ENCODE data around the gene CHRM4.

The CHRM4 gene

DNA sequence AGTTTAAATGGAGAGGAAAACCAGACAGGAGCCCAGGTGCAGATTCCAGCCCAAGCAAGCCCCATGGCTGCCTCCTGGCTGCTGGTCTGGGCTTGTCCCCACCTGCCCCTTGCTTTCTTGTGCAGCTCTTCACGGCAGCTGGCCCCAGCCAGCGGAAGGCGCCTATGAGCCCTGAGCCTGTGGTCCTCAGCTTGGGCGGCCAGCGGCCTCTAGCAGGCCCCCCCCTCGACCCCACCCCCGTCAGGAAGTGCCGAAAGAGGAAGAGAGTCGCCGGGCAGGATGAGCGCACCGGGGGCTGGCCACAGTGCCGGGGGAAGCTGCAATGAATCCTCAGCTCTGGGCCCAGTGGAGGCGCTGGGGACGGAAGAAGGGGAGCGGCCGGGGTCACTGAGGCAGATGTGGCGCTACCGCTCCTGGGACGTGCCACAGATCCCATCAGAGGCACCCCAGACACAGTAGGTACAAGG lies 46.4 kb downstream of the CHRM4 start:
- Histone ChIP-seq H3K27me3 (replicated peaks in 2 of 5; ENCODE audit: control insufficient read depth in 4 of 5, insufficient read depth in 5 of 5, low read length in 4 of 5) (no peaks in the 10 kb centered on the region), H3K9me3 (ENCODE audit: control extremely low read depth in 1 of 5, control insufficient read depth in 4 of 5, insufficient read depth in 2 of 5, low read depth in 1 of 5, low read length in 4 of 5) (no peaks in the 10 kb centered on the region), H3K27ac (ENCODE audit: insufficient read depth in 1 of 2, low read depth in 1 of 2, low read length in 2 of 2, poor library complexity in 1 of 2, severe bottlenecking in 2 of 2) (peak overlapping the region in 1 of 2 experiments; percentile 63), H3K4me1 (ENCODE audit: control extremely low read depth in 1 of 4, control insufficient read depth in 4 of 4, insufficient read depth in 4 of 4, low read length in 3 of 4) (peaks cover 20 to 91% (median 83%) of the 10 kb centered on the region in 4 experiments), H3K36me3 (ENCODE audit: control insufficient read depth in 4 of 4, insufficient read depth in 4 of 4, low read length in 3 of 4) (peaks cover 0 to 6% (median 2%) of the 10 kb centered on the region in 4 experiments), H3K4me3 (ENCODE audit: control insufficient read depth in 1 of 7, extremely low read depth in 1 of 7, insufficient read depth in 4 of 7, low read depth in 2 of 7, low read length in 6 of 7) (peak overlapping the region; percentile 34 to 97 (median 77))
- WGBS (ENCODE audit: insufficient coverage): 1% methylated on average over 15 of the region's 20 CpGs
- DNase-seq: peak in 2 of 3 donors; percentile 65 to 82
- POLR2A ChIA-PET: interaction anchor here (0.7 to 1.5 kb wide), 4 partner anchors 14 to 30 kb away, joined by 3 to 8 read pairs (median 4); no protein-coding TSS in a partner anchor
- CTCF ChIA-PET: interaction anchor here (0.7 to 42.2 kb wide), 8 partner anchors 3 to 106 kb away, joined by 3 to 1037 read pairs (median 18); partner anchors contain the start of genes DGKZ and MDK

DNA sequence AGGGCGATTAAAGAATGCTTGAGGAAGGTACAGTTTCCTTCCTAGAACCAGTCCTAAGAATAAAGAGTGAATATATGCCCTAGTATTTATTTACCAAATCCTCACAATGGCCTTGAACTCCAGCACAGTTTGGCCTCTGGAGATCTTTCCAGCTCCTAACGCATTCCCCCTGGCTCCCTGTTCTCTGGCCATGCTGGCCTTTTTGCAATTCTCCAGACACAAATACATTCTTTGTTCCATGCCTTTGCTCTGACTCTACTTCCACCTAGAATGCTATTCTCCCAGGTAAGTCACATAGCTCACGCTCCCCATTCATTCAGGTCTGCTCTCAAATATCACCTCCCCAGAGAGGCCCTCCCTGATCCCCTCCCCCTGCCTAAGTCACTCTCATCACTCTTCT lies 48.1 kb downstream of the CHRM4 start:
- WGBS (ENCODE audit: insufficient coverage): 100% methylated on average over 2 of the region's 3 CpGs
- H3K27ac ChIP-seq (ENCODE audit: insufficient read depth in 1 of 2, low read depth in 1 of 2, low read length in 2 of 2, poor library complexity in 1 of 2, severe bottlenecking in 2 of 2): no peak overlapping the region
- ChIA-PET CTCF (interaction anchor here (1.2 to 42.2 kb wide), 7 partner anchors 5 to 33 kb away, joined by 3 to 1037 read pairs (median 19); partner anchors contain the start of genes DGKZ and MDK), POLR2A (interaction anchor here (0.7 kb wide), 2 partner anchors 36 to 1035 kb away, joined by 3 to 7 read pairs; no protein-coding TSS in a partner anchor)
- no peak for DNase-seq
- H3K36me3 ChIP-seq (ENCODE audit: control insufficient read depth in 4 of 4, insufficient read depth in 4 of 4, low read length in 3 of 4): no peaks in the 10 kb centered on the region
- no peak overlapping the region for H3K4me3 ChIP-seq (ENCODE audit: control insufficient read depth in 1 of 7, extremely low read depth in 1 of 7, insufficient read depth in 4 of 7, low read depth in 2 of 7, low read length in 6 of 7)
- H3K4me1 ChIP-seq (ENCODE audit: control extremely low read depth in 1 of 4, control insufficient read depth in 4 of 4, insufficient read depth in 4 of 4, low read length in 3 of 4): peaks cover 14 to 91% (median 83%) of the 10 kb centered on the region in 4 experiments
- no peaks in the 10 kb centered on the region for H3K27me3 ChIP-seq (replicated peaks in 2 of 5; ENCODE audit: control insufficient read depth in 4 of 5, insufficient read depth in 5 of 5, low read length in 4 of 5)
- H3K9me3 ChIP-seq (ENCODE audit: control extremely low read depth in 1 of 5, control insufficient read depth in 4 of 5, insufficient read depth in 2 of 5, low read depth in 1 of 5, low read length in 4 of 5): no peaks in the 10 kb centered on the region

DNA sequence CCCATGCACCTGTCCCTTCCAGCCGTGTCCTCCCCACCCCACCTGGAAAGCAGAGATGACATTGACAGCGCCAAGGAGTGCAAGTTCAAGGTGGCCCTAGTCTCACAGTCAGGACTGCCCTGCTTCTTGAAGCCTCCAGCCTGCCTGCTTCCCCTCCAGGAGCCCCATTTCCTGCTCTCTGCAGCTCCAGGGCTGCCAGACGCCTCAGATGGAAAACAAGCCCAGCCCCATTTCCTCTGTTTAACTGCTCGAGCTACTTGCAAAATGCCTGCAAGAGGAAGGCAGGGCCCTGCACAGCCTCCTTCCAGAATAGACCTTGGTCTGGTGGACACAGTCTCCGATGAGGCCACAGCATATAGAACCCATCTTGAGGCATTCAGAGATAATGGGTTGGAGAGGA lies 49.3 kb downstream of the CHRM4 start:
- Histone ChIP-seq H3K27ac (ENCODE audit: insufficient read depth in 1 of 2, low read depth in 1 of 2, low read length in 2 of 2, poor library complexity in 1 of 2, severe bottlenecking in 2 of 2) (peak overlapping the region; percentile 16 to 25), H3K4me1 (ENCODE audit: control extremely low read depth in 1 of 4, control insufficient read depth in 4 of 4, insufficient read depth in 4 of 4, low read length in 3 of 4) (peaks cover 12 to 93% (median 87%) of the 10 kb centered on the region in 4 experiments), H3K4me3 (ENCODE audit: control insufficient read depth in 1 of 7, extremely low read depth in 1 of 7, insufficient read depth in 4 of 7, low read depth in 2 of 7, low read length in 6 of 7) (peak overlapping the region in 4 of 7 experiments; percentile 12 to 44 (median 27)), H3K27me3 (replicated peaks in 2 of 5; ENCODE audit: control insufficient read depth in 4 of 5, insufficient read depth in 5 of 5, low read length in 4 of 5) (no peaks in the 10 kb centered on the region), H3K9me3 (ENCODE audit: control extremely low read depth in 1 of 5, control insufficient read depth in 4 of 5, insufficient read depth in 2 of 5, low read depth in 1 of 5, low read length in 4 of 5) (no peaks in the 10 kb centered on the region), H3K36me3 (ENCODE audit: control insufficient read depth in 4 of 4, insufficient read depth in 4 of 4, low read length in 3 of 4) (no peaks in the 10 kb centered on the region)
- POLR2A ChIA-PET: no interaction called here
- CTCF ChIA-PET: interaction anchor here (0.8 to 42.2 kb wide), 4 partner anchors 6 to 102 kb away, joined by 3 to 1037 read pairs (median 536); partner anchors contain the start of genes DGKZ and MDK
- DNase-seq: peak in 2 of 3 donors; percentile 70 to 74
- WGBS (ENCODE audit: insufficient coverage): 0% methylated on average over 5 of the region's 5 CpGs

DNA sequence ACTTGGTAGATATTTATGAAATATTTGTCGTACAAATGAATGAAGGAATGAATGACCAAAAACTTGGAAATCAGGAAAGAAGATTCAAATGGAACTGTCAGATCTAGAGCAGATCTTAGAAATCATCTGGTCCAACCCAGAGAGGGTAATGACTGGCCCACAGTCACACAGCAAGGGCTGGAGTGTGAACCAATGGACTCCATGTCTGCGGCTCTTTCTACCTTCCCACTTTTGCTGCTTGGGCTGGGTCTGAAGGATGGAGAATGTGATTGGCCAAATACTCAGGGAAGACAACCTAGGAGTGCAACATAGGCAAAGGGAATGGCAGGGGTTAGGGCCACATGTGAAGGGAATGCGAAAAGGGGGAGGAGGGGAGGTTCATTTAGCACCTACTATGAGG lies 50.1 kb downstream of the CHRM4 start:
- peaks cover 8 to 94% (median 85%) of the 10 kb centered on the region in 4 experiments for H3K4me1 ChIP-seq (ENCODE audit: control extremely low read depth in 1 of 4, control insufficient read depth in 4 of 4, insufficient read depth in 4 of 4, low read length in 3 of 4)
- WGBS (ENCODE audit: insufficient coverage): 93% methylated on average over 1 of the region's 3 CpGs
- H3K36me3 ChIP-seq (ENCODE audit: control insufficient read depth in 4 of 4, insufficient read depth in 4 of 4, low read length in 3 of 4): no peaks in the 10 kb centered on the region
- DNase-seq: no peak
- H3K9me3 ChIP-seq (ENCODE audit: control extremely low read depth in 1 of 5, control insufficient read depth in 4 of 5, insufficient read depth in 2 of 5, low read depth in 1 of 5, low read length in 4 of 5): no peaks in the 10 kb centered on the region
- ChIA-PET CTCF (interaction anchor here (1.3 to 42.2 kb wide), 3 partner anchors 20 to 28 kb away, joined by 4 to 1037 read pairs (median 36); partner anchors contain the start of genes DGKZ and MDK), POLR2A (no interaction called here)
- H3K4me3 ChIP-seq (ENCODE audit: control insufficient read depth in 1 of 7, extremely low read depth in 1 of 7, insufficient read depth in 4 of 7, low read depth in 2 of 7, low read length in 6 of 7): no peak overlapping the region
- peak overlapping the region in 1 of 2 experiments; percentile 16 for H3K27ac ChIP-seq (ENCODE audit: insufficient read depth in 1 of 2, low read depth in 1 of 2, low read length in 2 of 2, poor library complexity in 1 of 2, severe bottlenecking in 2 of 2)
- H3K27me3 ChIP-seq (replicated peaks in 2 of 5; ENCODE audit: control insufficient read depth in 4 of 5, insufficient read depth in 5 of 5, low read length in 4 of 5): no peaks in the 10 kb centered on the region

DNA sequence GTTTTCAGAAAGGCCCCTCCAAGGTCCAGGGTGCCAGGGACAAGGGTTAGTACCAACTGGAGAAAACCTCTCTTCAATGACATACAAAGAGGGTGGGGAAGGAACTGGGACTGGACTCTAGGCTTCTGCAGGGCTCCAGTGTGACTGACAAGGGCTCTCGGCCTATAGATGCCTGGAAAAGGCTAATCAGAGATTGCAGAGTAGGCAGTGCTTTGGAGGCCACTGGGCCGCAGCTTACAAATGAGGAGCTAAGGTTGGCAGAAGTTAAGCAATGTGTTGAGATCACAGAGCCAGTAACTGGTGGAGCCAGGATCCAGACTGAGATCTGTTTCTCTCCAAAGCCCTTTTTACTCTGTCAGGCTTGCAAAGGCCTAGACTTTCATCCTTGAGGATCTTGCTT lies 51.8 kb downstream of the CHRM4 start:
- H3K4me1 ChIP-seq (ENCODE audit: control extremely low read depth in 1 of 4, control insufficient read depth in 4 of 4, insufficient read depth in 4 of 4, low read length in 3 of 4): peaks cover 6 to 84% (median 74%) of the 10 kb centered on the region in 4 experiments
- DNase-seq: no peak
- H3K27me3 ChIP-seq (replicated peaks in 2 of 5; ENCODE audit: control insufficient read depth in 4 of 5, insufficient read depth in 5 of 5, low read length in 4 of 5): no peaks in the 10 kb centered on the region
- H3K9me3 ChIP-seq (ENCODE audit: control extremely low read depth in 1 of 5, control insufficient read depth in 4 of 5, insufficient read depth in 2 of 5, low read depth in 1 of 5, low read length in 4 of 5): no peaks in the 10 kb centered on the region
- no peak overlapping the region for H3K27ac ChIP-seq (ENCODE audit: insufficient read depth in 1 of 2, low read depth in 1 of 2, low read length in 2 of 2, poor library complexity in 1 of 2, severe bottlenecking in 2 of 2)
- H3K36me3 ChIP-seq (ENCODE audit: control insufficient read depth in 4 of 4, insufficient read depth in 4 of 4, low read length in 3 of 4): no peaks in the 10 kb centered on the region
- CTCF ChIA-PET: interaction anchor here (1.1 to 42.2 kb wide), 8 partner anchors 9 to 102 kb away, joined by 3 to 1037 read pairs (median 7); partner anchors contain the start of genes DGKZ and MDK
- POLR2A ChIA-PET: interaction anchor here (1.0 to 1.2 kb wide), 2 partner anchors 8 to 14 kb away, joined by 3 read pairs; no protein-coding TSS in a partner anchor
- no peak overlapping the region for H3K4me3 ChIP-seq (ENCODE audit: control insufficient read depth in 1 of 7, extremely low read depth in 1 of 7, insufficient read depth in 4 of 7, low read depth in 2 of 7, low read length in 6 of 7)
- 100% methylated on average over 2 of the region's 2 CpGs for WGBS (ENCODE audit: insufficient coverage)

DNA sequence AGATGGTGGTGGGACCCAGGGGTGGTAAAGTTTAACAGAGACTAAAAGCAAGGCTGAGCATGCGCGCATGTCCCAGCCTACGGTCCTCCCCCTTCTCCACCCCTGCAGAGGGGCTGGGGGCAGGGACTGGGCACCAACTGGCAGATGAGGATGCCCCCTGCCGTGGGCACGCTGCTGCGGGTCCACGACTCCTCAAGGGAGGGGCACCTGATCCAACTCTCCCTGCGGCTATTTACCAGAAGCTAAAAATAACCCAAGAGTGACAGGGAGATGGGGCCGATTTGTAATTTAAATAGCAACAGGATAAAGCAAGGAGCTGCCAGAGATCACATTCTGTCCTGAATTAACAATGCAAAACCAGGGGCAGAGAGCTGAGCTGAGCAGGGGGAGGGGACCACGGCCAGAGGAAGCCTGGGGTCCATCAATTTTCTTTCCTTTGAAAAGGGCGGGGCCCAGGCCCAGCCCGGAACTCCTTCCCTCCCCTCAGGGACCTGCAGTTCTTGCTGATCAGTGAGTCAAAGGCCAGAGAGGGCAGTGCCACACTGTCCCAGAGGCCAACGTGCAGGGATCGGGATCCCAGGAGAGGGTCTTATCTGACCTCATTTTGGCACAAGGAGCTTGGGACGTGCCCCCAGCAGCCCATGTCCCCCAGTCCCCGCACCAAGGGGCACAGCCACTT lies 52.4 kb downstream of the CHRM4 start:
- POLR2A ChIA-PET: no interaction called here
- 13% methylated on average over 11 of the region's 16 CpGs for WGBS (ENCODE audit: insufficient coverage)

More for the DNA sequence above, 52.4 kb downstream of the CHRM4 start:
- peak overlapping the region in 1 of 2 experiments; percentile 28 for H3K27ac ChIP-seq (ENCODE audit: insufficient read depth in 1 of 2, low read depth in 1 of 2, low read length in 2 of 2, poor library complexity in 1 of 2, severe bottlenecking in 2 of 2)
- peak overlapping the region in 5 of 7 experiments; percentile 7 to 68 (median 44) for H3K4me3 ChIP-seq (ENCODE audit: control insufficient read depth in 1 of 7, extremely low read depth in 1 of 7, insufficient read depth in 4 of 7, low read depth in 2 of 7, low read length in 6 of 7)
- DNase-seq: peak in 2 of 3 donors; percentile 45 to 56
- H3K4me1 ChIP-seq (ENCODE audit: control extremely low read depth in 1 of 4, control insufficient read depth in 4 of 4, insufficient read depth in 4 of 4, low read length in 3 of 4): peaks cover 6 to 82% (median 72%) of the 10 kb centered on the region in 4 experiments
- H3K9me3 ChIP-seq (ENCODE audit: control extremely low read depth in 1 of 5, control insufficient read depth in 4 of 5, insufficient read depth in 2 of 5, low read depth in 1 of 5, low read length in 4 of 5): no peaks in the 10 kb centered on the region
- H3K36me3 ChIP-seq (ENCODE audit: control insufficient read depth in 4 of 4, insufficient read depth in 4 of 4, low read length in 3 of 4): no peaks in the 10 kb centered on the region
- CTCF ChIA-PET: interaction anchor here (1.1 to 42.2 kb wide), 5 partner anchors 8 to 29 kb away, joined by 3 to 1037 read pairs (median 11); partner anchors contain the start of genes DGKZ and MDK
- H3K27me3 ChIP-seq (replicated peaks in 2 of 5; ENCODE audit: control insufficient read depth in 4 of 5, insufficient read depth in 5 of 5, low read length in 4 of 5): peaks cover 0 to under 1% (median 0%) of the 10 kb centered on the region in 5 experiments
